Measurements from ENCODE around the gene RAD1.

- TF ChIP-seq POLR2A (IDR thresholded peaks at IDR 0.05) (no peak), CTCF (IDR thresholded peaks at IDR 0.05) (no peak), EP300 (IDR thresholded peaks at IDR 0.05) (no peak)
Observed at GRCh38 chr5:34895641-34896419, 19.5 kb downstream of the RAD1 start.

Measured in sigmoid colon (tissue), 4 donors.